Neural progenitor cell (in vitro differentiated cells): ENCODE results near the gene GATAD2A. TPM values are rescaled to one million over a fixed set of nuclear protein-coding genes. Genes with fewer than 3 reads are reported as not detected.

Source experiments
- DNase-seq: peaks from one replicate; pipeline ENCODE4 v3.0.0-alpha.2; 2016; ENCODE audit warnings: low spot score
- H2AFZ ChIP-seq: fragments of 200-600 bp; sonication (generic); replicated peaks from 2 replicates; pipeline ENCODE4 v1.6.1; 2016; ENCODE audit warnings: antibody characterized with exemption
- H3F3A ChIP-seq: fragments of 200-600 bp; sonication (generic); 2 replicates; pipeline ENCODE4 v1.6.1; 2016; ENCODE audit warnings: antibody characterized with exemption, low read depth
- H3K27ac ChIP-seq: fragments of 200-600 bp; sonication (generic); 2 replicates; pipeline ENCODE4 v1.5.1; 2016; ENCODE audit warnings: mild to moderate bottlenecking
- H3K27me3 ChIP-seq: fragments of 200-600 bp; sonication (generic); 2 replicates; pipeline ENCODE4 v1.6.1; 2016; ENCODE audit warnings: mild to moderate bottlenecking, moderate library complexity
- H3K36me3 ChIP-seq: fragments of 200-600 bp; sonication (generic); 2 replicates; pipeline ENCODE4 v1.5.1; 2016
- H3K4me1 ChIP-seq: fragments of 200-600 bp; sonication (generic); 2 replicates; pipeline ENCODE4 v1.6.1; 2016; ENCODE audit warnings: mixed run types
- H3K4me2 ChIP-seq: fragments of 200-600 bp; sonication (generic); 2 replicates; pipeline ENCODE4 v1.6.1; 2016
- H3K4me3 ChIP-seq: fragments of 200-600 bp; sonication (generic); 2 replicates; pipeline ENCODE4 v1.5.1; 2016
- H3K79me2 ChIP-seq: fragments of 200-600 bp; sonication (generic); 2 replicates; pipeline ENCODE4 v1.6.1; 2016; ENCODE audit warnings: low read depth
- H3K9ac ChIP-seq: fragments of 200-600 bp; sonication (generic); 2 replicates; pipeline ENCODE4 v1.6.1; 2016
- H3K9me3 ChIP-seq: fragments of 200-600 bp; sonication (generic); 2 replicates; pipeline ENCODE4 v1.5.1; 2016; ENCODE audit warnings: low read depth
- H4K20me1 ChIP-seq: fragments of 200-600 bp; sonication (generic); 2 replicates; pipeline ENCODE4 v1.6.1; 2016; ENCODE audit warnings: low read depth
- H3K27ac Mint-ChIP-seq: 3 replicates; pipeline ENCODE4 v1.8.0; 2021; ENCODE audit warnings: mixed read lengths
- H3K27me3 Mint-ChIP-seq: 2 replicates; pipeline ENCODE4 v1.8.0; 2022; ENCODE audit warnings: low read depth, mild to moderate bottlenecking, inconsistent platforms, moderate library complexity, mixed read lengths; ENCODE audit not compliant: insufficient read depth
- H3K36me3 Mint-ChIP-seq: 3 replicates; pipeline ENCODE4 v1.8.0; 2021; ENCODE audit warnings: mixed read lengths
- H3K4me1 Mint-ChIP-seq: 3 replicates; pipeline ENCODE4 v1.8.0; 2021; ENCODE audit warnings: mixed read lengths
- H3K4me3 Mint-ChIP-seq: 3 replicates; pipeline ENCODE4 v1.8.0; 2021; ENCODE audit warnings: mild to moderate bottlenecking, moderate library complexity, mixed read lengths
- H3K9me3 Mint-ChIP-seq: 3 replicates; pipeline ENCODE4 v1.8.0; 2020; ENCODE audit warnings: mixed read lengths
- CTCF ChIP-seq: fragments of 200-600 bp; sonication (generic); IDR thresholded peaks from 2 replicates; pipeline ENCODE4 v1.5.1; 2017; ENCODE audit warnings: antibody characterized with exemption, mild to moderate bottlenecking
- EZH2 ChIP-seq: fragments of 200-600 bp; sonication (generic); IDR thresholded peaks from 2 replicates; pipeline ENCODE4 v1.6.1; 2017; ENCODE audit warnings: antibody characterized with exemption, mild to moderate bottlenecking, moderate library complexity
- EZH2phosphoT487 ChIP-seq: fragments of 200-600 bp; sonication (generic); IDR thresholded peaks from 2 replicates; pipeline ENCODE4 v1.6.1; 2017; ENCODE audit warnings: antibody characterized with exemption
- total RNA-seq: library from RNA; depleted of rRNA; stranded (reverse); fragments of >200 nt; gene quantifications from 2 replicates; pipeline ENCODE4 v1.2.3, GENCODE V29; 2015; ENCODE audit warnings: low replicate concordance

Gene GATAD2A
- total RNA-seq, 1 donor from 2014 or later, result 37.9 TPM

- H3K4me1 Mint-ChIP-seq, result no peaks in the 10 kb centered on the region
- no peak overlapping the region for H3K9ac ChIP-seq
- no peaks in the 10 kb centered on the region for H3K9me3 ChIP-seq
- no peak overlapping the region for H3K27ac ChIP-seq
- peaks cover 2% of the 10 kb centered on the region for H4K20me1 ChIP-seq
- no peak for DNase-seq
- H2AFZ ChIP-seq, result no peak overlapping the region
- no peak overlapping the region for H3K27ac Mint-ChIP-seq
- peaks cover 2% of the 10 kb centered on the region for H3K27me3 Mint-ChIP-seq
- no peaks in the 10 kb centered on the region for H3K9me3 Mint-ChIP-seq
- TF ChIP-seq EZH2phosphoT487, result no peak
- no peak for TF ChIP-seq EZH2
- TF ChIP-seq CTCF, result no peak
- H3K36me3 ChIP-seq, result no peaks in the 10 kb centered on the region
- H3K4me3 ChIP-seq, result no peak overlapping the region
- no peaks in the 10 kb centered on the region for H3K27me3 ChIP-seq
- H3K4me1 ChIP-seq, result no peaks in the 10 kb centered on the region
- no peak overlapping the region for H3K4me3 Mint-ChIP-seq
- no peaks in the 10 kb centered on the region for H3F3A ChIP-seq
- H3K36me3 Mint-ChIP-seq, result peaks cover 30% of the 10 kb centered on the region
- H3K4me2 ChIP-seq, result no peak overlapping the region
- H3K79me2 ChIP-seq, result peaks cover 4% of the 10 kb centered on the region
Observed at GRCh38 chr19:19499272-19499995, 94.0 kb downstream of the GATAD2A start.

- Histone ChIP-seq H3K4me2 (no peak overlapping the region), H3K4me3 (no peak overlapping the region), H3F3A (no peaks in the 10 kb centered on the region), H3K9ac (no peak overlapping the region), H3K36me3 (no peaks in the 10 kb centered on the region), H3K27me3 (no peaks in the 10 kb centered on the region), H3K79me2 (no peaks in the 10 kb centered on the region), H3K27ac (no peak overlapping the region), H4K20me1 (peaks cover 2% of the 10 kb centered on the region), H3K4me1 (no peaks in the 10 kb centered on the region), H3K9me3 (no peaks in the 10 kb centered on the region), H2AFZ (no peak overlapping the region)
- H3K9me3 Mint-ChIP-seq, result no peaks in the 10 kb centered on the region
- no peak overlapping the region for H3K4me3 Mint-ChIP-seq
- no peak for TF ChIP-seq CTCF
- DNase-seq, result no peak
- no peak overlapping the region for H3K27ac Mint-ChIP-seq
- H3K27me3 Mint-ChIP-seq, result peaks cover 2% of the 10 kb centered on the region
- H3K4me1 Mint-ChIP-seq, result no peaks in the 10 kb centered on the region
- peaks cover 30% of the 10 kb centered on the region for H3K36me3 Mint-ChIP-seq
Observed at GRCh38 chr19:19500975-19501644, 95.6 kb downstream of the GATAD2A start.

- no peak overlapping the region for H3K27ac Mint-ChIP-seq
- peaks cover 35% of the 10 kb centered on the region for H3K36me3 Mint-ChIP-seq
- H3K79me2 ChIP-seq, result no peaks in the 10 kb centered on the region
- no peaks in the 10 kb centered on the region for H3K27me3 ChIP-seq
- H3K27me3 Mint-ChIP-seq, result peaks cover 2% of the 10 kb centered on the region
- no peak overlapping the region for H3K4me2 ChIP-seq
- no peak overlapping the region for H2AFZ ChIP-seq
- no peak overlapping the region for H3K9ac ChIP-seq
- TF ChIP-seq EZH2 (no peak), EZH2phosphoT487 (no peak), CTCF (no peak)
- no peak overlapping the region for H3K4me3 Mint-ChIP-seq
- H3K9me3 ChIP-seq, result no peaks in the 10 kb centered on the region
- H4K20me1 ChIP-seq, result peaks cover 2% of the 10 kb centered on the region
- no peak overlapping the region for H3K4me3 ChIP-seq
- no peaks in the 10 kb centered on the region for H3F3A ChIP-seq
- no peaks in the 10 kb centered on the region for H3K36me3 ChIP-seq
- no peaks in the 10 kb centered on the region for H3K4me1 ChIP-seq
- H3K4me1 Mint-ChIP-seq, result no peaks in the 10 kb centered on the region
- H3K27ac ChIP-seq, result no peak overlapping the region
- DNase-seq, result no peak
- no peaks in the 10 kb centered on the region for H3K9me3 Mint-ChIP-seq
Observed at GRCh38 chr19:19501798-19502197, 96.3 kb downstream of the GATAD2A start.
